Left lung (tissue), 10 donors: Measurements from ENCODE around the gene NEK3. TPM values are rescaled to one million over a fixed set of nuclear protein-coding genes. Genes with fewer than 3 reads are reported as not detected.

Source experiments
- ATAC-seq: fragments of 200-7000 bp; cut with Tn5 transposase; one replicate; pipeline ENCODE4 v1.9.1; 2020; ENCODE audit warnings: moderate library complexity
- DNase-seq, 4 donors: peaks; one replicate each; pipeline ENCODE4 v3.0.0-alpha.2; 2013 to 2020
- H3K27ac ChIP-seq, 2 donors: fragments of 200-600 bp; sonication (generic) in 1 of 2; one replicate each; pipeline versions ENCODE4 v1.5.0 to v1.8.0; 2020 to 2021
- H3K27me3 ChIP-seq, 2 donors: fragments of 200-600 bp; sonication (generic) in 1 of 2; one replicate each; pipeline versions ENCODE4 v1.5.0 to v1.8.0; 2020 to 2021
- H3K36me3 ChIP-seq, 2 donors: fragments of 200-600 bp; sonication (generic) in 1 of 2; one replicate each; pipeline versions ENCODE4 v1.5.0 to v1.8.0; 2020 to 2021
- H3K4me1 ChIP-seq, 2 donors: fragments of 200-600 bp; one replicate each; pipeline ENCODE4 v1.8.0; 2021
- H3K4me3 ChIP-seq, 2 donors: fragments of 200-600 bp; sonication (generic) in 1 of 2; one replicate each; pipeline versions ENCODE4 v1.5.0 to v1.8.0; 2020 to 2021; ENCODE audit warnings: mild to moderate bottlenecking in 1 of 2
- H3K9me3 ChIP-seq, 2 donors: fragments of 200-600 bp; sonication (generic) in 1 of 2; one replicate each; pipeline versions ENCODE4 v1.5.0 to v1.8.0; 2020 to 2021
- CTCF ChIP-seq, 2 donors: fragments of 200-600 bp; sonication (generic) in 1 of 2; IDR thresholded peaks; one replicate each; pipeline versions ENCODE4 v1.5.0 to v1.8.0; 2021; ENCODE audit warnings: antibody characterized with exemption in 2 of 2
- intact Hi-C, 2 donors: fragments of 100-400 bp; cut with DNase I; formaldehyde crosslinking; loops; one replicate each; pipeline versions ENCODE4 v1.11.2 to v1.14.2; 2022
- polyA plus RNA-seq, 6 donors: library from polyadenylated mRNA; unstranded; fragments of 120-200 nt; gene quantifications; one replicate each; pipeline ENCODE4 v1.2.1, GENCODE V29; 2013; ENCODE audit not compliant: insufficient read length in 6 of 6
- total RNA-seq, 2 donors: library from RNA; stranded (reverse); fragmentation: NEBNext Ultra II Directional; extraction: Animal tissue kit (Norgen Biotek cat#: 25700); gene quantifications; one replicate each; pipeline ENCODE4 v1.2.1, GENCODE V29; 2021
- donor health status: DM: no; HTN: yes; CAD: no.
- donor health status: DM: no; HTN: no; CAD: no.

The NEK3 gene
- total and polyA plus RNA-seq, 8 donors, result 9.8 to 59.2 (median 54.8) TPM

GRCh38 chr13:52125547-52125946, 33.9 kb downstream of the NEK3 start:
- intact Hi-C loops, result loop anchor here in 1 of 2 donors (5.0 to 10.0 kb wide), 2 partner anchors 123 to 311 kb away; no protein-coding TSS in a partner anchor

GRCh38 chr13:52118595-52118994, 40.8 kb downstream of the NEK3 start:
- Histone ChIP-seq H3K27me3 (no peaks in the 10 kb centered on the region), H3K36me3 (no peaks in the 10 kb centered on the region), H3K4me3 (no peak overlapping the region), H3K27ac (no peak overlapping the region), H3K4me1 (no peaks in the 10 kb centered on the region), H3K9me3 (no peaks in the 10 kb centered on the region)
- TF ChIP-seq CTCF (IDR thresholded peaks at IDR 0.05), result no peak
- intact Hi-C loops, result no loop called here
- ATAC-seq, result no peak
- DNase-seq, result no peak

More at GRCh38 chr13:52125547-52125946, 33.9 kb downstream of the NEK3 start:
- DNase-seq (no peak), ATAC-seq (no peak)
- no peak for TF ChIP-seq CTCF (IDR thresholded peaks at IDR 0.05)
- Histone ChIP-seq H3K4me3 (no peak overlapping the region), H3K36me3 (no peaks in the 10 kb centered on the region), H3K9me3 (no peaks in the 10 kb centered on the region), H3K27ac (no peak overlapping the region), H3K27me3 (peaks cover 0 to 12% of the 10 kb centered on the region in 2 donors), H3K4me1 (peaks cover 9 to 21% of the 10 kb centered on the region in 2 donors)

GRCh38 chr13:52118095-52118494, 41.3 kb downstream of the NEK3 start:
- DNase-seq, result no peak
- Histone ChIP-seq H3K36me3 (no peaks in the 10 kb centered on the region), H3K4me3 (no peak overlapping the region), H3K9me3 (no peaks in the 10 kb centered on the region), H3K4me1 (no peaks in the 10 kb centered on the region), H3K27ac (no peak overlapping the region), H3K27me3 (no peaks in the 10 kb centered on the region)
- intact Hi-C loops, result no loop called here
- no peak for ATAC-seq
- TF ChIP-seq CTCF (IDR thresholded peaks at IDR 0.05), result no peak

GRCh38 chr13:52112591-52112990, 46.8 kb downstream of the NEK3 start:
- H3K36me3 ChIP-seq, result no peaks in the 10 kb centered on the region
- H3K4me3 ChIP-seq, result no peak overlapping the region
- H3K4me1 ChIP-seq, result no peaks in the 10 kb centered on the region
- H3K27ac ChIP-seq, result no peak overlapping the region
- TF ChIP-seq CTCF (IDR thresholded peaks at IDR 0.05), result no peak
- H3K9me3 ChIP-seq, result no peaks in the 10 kb centered on the region
- ATAC-seq, result no peak
- peak in 2 of 4 donors; percentile 33 to 43 for DNase-seq
- no peaks in the 10 kb centered on the region for H3K27me3 ChIP-seq
- intact Hi-C loops, result no loop called here

GRCh38 chr13:52109116-52109670, 50.2 kb downstream of the NEK3 start:
- no peak overlapping the region for H3K27ac ChIP-seq
- ATAC-seq, result no peak
- no peak for TF ChIP-seq CTCF (IDR thresholded peaks at IDR 0.05)

More at GRCh38 chr13:52109116-52109670, 50.2 kb downstream of the NEK3 start:
- Histone ChIP-seq H3K4me1 (no peaks in the 10 kb centered on the region), H3K4me3 (no peak overlapping the region), H3K27me3 (no peaks in the 10 kb centered on the region), H3K36me3 (no peaks in the 10 kb centered on the region), H3K9me3 (no peaks in the 10 kb centered on the region)
- intact Hi-C loops, result no loop called here
- DNase-seq, result no peak
